TTC549 (cell line): ENCODE results near the gene NPHP4.

ENCODE experiments used
- FAIRE-seq: peaks from 2 replicates; lab custom pipeline; 2012; peaks lifted over from hg19 to GRCh38; lab: Jason Lieb, UNC

NPHP4 gene

DNA sequence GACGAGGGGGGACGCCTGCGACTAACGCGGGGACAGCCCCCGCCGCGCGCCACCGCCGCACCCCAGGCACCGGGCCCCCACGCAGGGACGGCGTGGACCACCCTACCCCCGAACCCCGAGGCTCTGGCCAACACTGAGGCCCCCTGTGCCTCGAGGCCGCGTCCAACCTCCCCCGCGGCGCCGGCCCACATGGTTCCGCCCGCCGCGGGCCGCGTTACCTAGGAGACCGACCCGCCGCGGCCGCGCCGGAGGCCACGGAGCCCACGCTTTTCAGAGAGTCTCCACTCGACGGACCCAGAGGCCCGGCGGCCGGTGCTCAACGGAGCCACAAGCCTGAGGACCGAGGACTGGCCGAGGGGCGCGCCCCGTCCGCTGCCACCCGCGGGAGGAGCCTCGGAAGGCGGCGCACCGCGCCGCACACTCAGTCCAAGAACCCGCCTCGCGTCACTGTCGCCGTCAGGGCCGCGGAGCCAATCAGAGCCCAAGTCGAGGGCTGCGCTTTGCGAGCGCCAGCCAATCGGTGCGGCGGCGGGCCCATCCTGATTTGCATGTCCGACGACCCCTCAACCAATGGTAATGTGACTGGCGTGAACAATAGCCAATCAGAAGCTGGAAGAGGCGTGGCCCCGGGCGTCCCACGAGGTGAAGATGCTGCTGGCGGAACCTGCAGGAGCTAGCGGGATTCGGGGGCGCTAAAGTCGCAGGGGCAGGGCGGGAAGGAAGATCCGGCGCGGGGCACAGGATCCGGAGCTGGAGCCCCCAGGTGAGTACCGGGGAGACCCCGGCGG lies at the start of gene NPHP4:
TSS of gene NPHP4 (minus strand) at position 400 of the 788 bp plus-strand sequence. CDS start 6,136 bp downstream, outside the sequence.
- peak; percentile 96 for FAIRE-seq

DNA sequence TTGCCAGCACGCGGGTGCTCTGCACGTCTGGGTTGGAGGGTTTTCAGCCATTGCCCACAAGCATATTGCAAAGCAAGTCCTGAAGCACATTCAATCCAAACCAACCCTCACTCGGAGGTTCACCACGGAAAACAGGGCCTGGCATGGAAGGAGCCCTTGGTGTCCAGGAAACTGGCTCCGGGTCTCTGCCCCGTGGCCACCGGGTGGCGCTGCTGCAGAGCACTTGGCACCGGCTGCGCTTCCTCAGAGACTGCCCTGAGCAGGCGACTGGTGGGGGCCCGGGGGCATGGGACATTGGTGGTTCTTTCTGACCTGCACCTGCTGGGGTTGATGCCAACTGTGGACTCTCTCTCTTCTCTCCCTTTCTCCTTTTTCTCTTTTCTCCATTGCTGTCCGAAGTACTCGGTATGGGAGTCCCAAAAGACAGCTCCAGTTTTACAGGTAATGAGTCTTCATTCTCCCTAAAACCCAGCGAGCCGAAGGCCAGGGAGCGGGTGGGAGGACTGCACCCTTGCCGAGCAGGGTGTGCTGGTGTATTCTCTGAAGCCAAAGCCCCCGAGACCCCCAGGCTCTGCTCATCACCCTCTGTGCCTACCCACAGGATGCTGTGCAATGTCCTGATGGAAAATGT lies 49.3 kb upstream of the NPHP4 start:
- no peak for FAIRE-seq

DNA sequence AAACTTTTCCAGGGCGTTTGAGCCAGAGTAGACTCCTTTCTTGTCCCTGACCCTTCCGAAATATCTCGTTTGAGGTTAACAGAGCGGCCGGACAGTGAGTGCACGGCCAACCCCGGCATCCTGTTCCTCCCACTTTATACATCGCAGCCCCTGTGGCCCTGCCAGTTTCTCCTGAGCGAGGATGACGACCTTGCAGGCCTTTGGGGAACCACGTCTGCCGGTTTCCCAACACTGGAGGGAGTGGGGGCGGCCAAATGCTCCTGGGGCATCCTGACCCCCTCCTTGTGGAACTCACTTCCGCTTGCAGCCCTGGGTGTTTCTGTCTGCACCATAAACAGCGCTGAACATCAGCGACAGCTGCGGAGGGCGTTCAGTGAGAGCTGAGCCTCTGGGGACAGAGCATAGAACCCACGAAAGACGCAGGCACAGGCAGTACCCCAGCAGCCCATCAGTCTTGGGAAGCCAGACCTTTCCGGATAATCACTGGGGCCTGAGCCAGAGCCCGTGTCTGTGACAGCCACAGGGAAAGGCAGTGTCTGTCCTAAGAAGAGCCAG lies 48.7 kb upstream of the NPHP4 start:
- FAIRE-seq: no peak

DNA sequence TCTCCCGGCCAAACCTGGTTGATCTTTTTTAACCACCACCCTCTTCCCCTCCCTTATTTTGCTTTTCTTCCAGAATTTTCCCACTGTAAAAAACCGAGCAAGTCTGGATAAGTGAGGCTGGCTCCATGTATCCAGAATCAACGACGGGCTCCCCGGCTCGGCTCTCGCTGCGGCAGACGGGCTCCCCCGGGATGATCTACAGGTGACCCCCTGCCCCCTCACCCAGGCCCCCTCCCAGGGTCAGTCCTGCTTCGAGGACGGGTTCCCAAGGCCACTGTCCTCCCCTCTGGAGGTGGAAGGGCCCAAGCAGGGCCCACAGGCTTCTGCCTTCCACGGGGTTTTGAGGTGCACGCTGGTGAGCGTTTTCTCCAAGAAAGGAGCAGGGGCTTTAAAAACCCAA lies 48.2 kb upstream of the NPHP4 start:
- FAIRE-seq: no peak

DNA sequence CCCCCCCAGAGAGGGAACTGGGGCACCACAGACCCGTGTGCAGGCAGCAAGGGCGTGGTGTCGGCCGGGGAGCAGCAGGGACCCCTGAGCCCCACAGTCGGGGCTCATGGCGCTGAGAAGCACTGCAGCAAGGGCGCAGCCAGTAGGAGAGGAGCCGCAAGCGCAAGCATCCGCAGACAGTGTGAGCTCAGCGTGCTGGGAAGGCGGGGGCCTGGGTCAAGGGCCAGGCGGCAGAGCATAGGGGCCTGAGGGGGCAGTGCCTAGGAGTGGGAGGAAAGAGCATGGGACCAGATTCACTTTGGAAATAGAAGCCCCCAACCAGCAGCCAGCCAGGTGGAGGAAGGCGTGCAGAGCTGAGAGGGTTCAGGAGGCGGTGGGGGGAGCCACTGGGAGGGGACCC lies 46.8 kb upstream of the NPHP4 start:
- no peak for FAIRE-seq

DNA sequence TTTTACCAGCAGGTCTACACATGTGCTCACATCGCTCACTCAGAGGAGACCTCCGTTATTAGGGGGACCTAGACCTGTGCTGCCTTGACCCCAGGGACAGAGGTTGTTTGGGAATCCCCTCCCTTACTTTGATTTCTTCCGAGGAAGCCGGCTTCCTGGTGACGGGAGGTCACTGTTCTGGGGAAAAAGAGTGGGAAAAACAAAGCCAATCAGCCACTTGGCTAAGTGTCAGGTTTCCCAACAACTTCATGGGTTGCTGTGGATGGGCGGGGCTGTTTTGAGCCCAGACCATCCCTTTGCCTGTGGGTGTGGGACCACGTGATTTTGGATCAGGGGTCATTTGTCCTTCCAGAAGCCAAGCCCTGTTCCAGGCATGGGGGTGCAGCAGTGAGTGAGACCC lies 46.4 kb upstream of the NPHP4 start:
- FAIRE-seq: no peak

DNA sequence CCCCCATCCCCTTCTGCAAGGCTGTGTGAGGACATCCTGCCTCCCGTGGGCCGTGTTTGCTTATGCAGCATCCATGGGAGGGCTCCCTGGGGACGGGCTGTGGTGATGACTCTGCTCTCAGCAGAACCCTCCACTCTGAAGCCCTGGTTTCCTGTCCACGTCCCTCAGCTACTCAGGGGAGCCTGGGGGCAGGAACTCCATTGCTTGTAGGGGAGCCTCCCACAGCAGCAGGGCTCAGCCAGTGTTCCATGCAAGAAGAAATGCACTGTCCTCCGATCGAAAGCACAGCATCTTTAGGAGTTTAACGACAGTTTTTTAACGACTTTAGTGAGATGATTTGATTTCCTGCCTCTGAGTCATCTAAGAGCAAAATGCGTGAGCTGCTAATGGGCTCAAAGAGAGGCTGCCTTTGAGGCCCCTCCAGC lies 45.1 kb upstream of the NPHP4 start:
- FAIRE-seq: no peak

DNA sequence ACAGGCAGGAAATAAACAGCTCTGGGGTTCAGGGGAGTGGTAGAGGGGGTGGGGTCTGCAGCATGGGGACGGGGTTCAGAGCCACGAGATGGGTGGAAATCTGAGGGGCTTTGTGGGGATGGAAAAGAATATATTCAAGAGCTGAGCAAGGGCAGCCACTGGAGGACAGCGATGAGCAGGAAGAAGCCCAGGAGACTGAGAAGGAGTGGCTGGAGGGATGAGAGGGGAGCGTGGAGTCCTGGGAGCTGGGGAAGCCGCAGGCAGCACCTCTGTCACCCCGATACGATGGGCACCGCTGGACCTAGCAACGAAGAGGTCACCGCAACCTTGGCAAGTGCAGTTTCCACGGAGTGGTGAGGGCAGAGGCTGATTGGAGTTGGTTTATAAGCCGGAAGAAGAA lies 43.5 kb upstream of the NPHP4 start:
- no peak for FAIRE-seq

DNA sequence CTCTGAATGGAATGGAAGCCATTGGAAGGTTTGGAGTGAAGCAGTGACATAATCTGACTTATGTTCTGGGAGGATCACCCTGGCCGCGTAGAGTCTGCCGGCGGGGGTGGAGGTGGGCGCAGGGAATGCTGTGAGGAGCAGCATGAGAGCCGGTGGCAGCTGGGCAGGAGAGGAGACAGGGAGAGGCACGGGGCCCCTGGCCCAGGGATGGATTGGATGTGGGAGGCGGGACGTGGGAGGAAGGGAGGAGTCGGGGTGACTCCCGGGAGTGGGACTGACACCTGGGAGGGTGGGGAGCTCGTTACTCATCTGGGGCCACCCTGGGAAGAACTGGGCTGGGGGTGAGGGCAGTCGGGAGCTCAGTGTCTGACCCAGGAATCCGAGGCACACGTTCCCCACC lies 43.1 kb upstream of the NPHP4 start:
- no peak for FAIRE-seq

DNA sequence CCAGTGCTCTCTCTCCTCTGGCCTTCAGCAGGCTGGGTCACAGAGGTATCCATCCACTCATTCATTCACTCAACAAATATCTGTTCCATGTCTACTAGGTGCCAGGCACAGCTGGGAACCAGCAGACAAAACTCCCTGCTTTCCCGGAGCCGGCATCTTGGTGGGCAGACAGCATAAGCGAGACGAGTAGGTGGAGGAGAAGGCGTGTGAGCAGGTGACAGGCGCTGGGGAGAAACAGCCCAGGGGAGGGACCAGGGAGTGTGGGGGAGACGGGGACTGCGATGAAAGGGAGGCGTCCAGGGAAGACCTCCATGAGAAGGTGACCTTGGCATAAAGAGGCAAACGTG lies 42.5 kb upstream of the NPHP4 start:
- FAIRE-seq: no peak

DNA sequence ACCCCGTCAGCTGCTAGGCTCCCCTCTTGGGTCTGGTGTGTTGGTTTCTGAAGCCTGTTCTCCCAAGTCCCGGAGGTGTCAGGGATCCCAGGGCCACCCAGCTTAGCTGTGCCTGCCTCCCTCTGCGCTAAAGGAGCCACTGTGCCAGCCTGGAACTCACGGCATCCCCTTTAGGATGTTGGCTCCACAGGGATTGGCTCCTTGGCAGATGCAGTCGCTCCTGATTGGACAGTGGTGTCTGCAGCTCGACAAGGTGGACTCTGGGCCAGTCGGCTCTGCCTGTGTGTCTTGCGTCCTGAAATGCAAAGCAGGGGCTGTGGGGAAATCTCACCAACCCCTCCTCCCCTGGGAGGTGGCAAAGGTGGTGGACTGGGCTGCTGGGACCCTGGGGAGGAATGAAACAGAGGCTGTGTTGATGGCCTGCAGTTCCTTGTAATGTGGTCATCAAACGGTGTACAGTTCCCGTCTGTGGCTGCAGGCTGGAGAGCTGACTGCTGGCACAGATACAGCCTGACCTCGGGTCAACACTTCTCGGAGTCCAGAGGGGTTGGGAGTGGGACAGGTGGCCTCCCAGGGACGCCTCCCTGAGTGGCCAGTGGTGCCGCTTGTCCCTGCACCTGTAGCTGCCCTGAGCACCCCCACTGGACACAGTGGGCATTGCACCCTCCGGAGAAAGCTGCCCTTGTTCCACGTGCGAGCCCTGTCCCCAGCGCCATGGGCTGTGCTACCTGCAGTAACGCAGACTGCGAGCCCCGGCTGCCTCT lies 41.9 kb upstream of the NPHP4 start:
- no peak for FAIRE-seq

DNA sequence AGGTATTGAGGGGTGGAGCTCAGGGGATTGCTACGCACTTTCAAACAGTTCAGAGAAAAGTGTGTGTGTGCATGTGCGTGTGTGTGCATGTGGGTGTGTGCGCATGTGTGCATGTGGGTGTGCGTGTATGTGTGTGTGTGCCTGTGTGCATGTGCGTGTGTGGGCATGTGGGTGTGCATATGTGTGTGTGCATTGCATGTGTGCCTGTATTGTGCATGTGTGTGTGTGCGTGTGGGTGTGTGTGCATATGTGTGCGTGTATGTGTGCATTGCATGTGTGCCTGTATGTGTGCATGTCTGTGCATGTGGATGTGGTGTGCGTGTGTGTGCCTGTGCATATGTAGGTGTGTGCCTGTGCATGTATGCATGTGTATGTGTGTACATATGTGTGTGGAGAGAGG lies 40.9 kb upstream of the NPHP4 start:
- no peak for FAIRE-seq

DNA sequence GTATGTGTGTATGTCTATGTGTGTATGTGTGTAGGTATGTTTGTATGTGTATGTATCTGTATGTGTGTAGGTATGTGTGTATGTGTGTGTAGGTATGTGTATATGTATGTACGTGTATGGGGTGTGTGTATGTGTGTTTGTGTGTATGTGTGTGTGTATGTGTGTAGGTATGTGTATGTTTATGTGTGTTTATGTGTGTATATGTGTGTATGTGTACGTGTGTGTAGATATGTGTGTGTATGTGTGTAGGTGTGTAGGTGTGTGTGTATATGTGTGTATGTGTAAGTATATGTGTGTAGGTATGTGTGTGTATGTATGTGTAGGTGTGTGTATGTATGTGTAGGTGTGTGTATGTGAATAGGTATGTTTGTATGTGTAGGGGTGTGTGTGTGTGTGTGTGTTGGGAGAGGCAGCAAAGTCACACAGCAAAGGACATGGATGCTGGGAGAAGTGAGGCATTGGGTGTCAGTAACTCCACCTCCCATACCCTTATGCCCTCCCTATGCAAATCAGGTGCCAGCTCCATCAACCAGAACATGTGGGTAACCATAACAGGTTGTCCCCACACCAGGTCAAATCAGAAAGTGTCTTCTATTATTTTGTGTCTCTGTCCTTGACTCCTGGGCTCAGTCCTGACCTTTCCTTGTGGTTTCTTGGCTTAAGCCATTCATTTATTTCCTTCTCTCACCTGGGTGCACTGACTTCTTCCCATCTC lies 38.5 kb upstream of the NPHP4 start:
- no peak for FAIRE-seq

DNA sequence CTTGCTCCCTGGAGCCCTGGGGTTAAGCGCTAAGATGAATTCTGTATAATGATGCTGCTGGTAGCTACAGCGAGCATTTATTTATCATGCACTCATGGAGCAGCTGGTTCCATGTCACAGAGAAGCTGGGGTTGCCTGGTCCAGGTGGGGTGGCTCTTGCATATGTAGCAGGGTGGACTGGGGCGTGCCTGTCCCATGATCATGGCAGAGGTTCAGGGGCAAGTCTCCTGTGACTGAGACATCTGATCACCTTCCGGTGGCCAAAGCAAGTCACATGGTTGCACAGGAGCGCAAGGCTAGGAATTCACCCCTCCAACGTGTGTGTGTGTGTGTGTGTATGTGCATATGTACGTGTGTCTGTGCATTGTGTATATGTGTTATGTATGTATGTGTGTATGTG lies 37.9 kb upstream of the NPHP4 start:
- FAIRE-seq: no peak

DNA sequence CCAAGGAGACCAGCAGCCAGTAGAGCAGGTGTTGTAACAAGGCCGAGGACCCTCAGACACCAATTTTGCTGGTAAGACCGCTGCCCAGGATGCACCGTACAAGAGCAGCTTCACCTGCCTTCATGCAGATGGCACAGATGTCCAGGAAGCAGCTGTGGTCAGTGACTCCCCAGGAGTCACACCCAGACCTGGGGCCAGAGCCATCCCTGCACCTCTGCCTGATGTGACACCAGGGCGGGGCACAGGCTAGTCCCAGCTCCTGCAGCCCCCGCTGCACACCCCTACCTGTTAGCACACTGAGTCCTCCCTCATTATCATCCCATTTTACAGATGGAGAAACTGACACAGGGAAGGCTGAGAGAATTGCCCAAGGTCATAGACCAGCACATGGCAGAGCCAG lies 37.1 kb upstream of the NPHP4 start:
- no peak for FAIRE-seq

DNA sequence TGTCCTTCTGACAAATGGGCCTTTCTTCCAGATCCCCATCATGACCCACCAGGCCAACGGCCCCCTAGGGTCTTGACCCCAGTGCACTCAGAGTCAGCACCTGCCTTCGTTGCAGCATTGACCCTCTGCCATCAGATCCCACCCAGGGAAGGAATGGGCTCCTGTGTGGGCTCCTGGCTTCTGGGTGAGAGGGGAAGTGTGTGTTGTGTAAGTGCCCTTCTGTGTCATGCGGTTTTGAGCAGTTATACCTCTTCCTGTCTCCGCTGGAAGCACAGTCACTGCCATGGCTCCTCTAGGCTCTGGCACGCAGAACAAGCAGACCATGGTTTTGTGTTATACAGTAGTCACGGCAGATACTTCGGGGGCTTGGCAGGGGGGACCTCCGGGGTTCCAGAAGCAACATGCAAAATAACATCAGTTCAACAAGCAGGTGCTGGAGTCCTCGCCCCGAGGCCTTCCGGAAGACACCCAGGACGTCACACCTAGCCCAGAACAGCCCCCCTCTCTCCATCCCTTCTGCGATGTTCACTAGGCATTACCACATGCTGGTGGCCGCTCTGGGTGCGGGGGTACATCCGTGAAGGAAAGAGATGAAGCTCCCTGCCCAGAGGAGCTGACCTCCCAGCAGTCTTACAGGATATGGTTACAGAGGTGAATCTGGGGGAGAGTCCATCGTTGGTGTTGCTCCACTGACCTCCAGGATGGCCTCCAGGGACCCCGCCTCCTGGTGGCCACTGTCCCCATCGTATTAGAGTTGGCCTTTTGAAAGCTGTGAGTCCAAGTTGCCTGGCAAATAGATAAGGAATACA lies 36.0 kb upstream of the NPHP4 start:
- no peak for FAIRE-seq

DNA sequence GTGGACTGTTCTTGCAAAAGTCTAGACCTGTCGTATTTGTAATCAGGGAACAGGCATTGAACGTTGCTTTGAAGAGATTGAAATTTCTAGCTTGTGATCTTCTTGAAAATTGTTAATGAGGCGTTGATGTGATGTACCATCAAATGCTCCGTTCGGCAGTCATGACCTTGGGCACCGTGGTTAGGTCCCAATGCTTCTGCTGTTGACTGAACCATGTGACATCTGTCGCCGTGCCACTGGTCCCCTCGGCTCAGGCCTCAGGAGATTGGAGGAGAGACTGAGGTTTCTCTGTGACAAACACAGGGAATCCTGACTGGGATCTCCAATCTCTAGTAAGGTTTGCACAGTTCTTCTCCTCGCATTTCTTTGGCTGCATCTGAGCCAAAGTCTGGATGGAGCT lies 35.4 kb upstream of the NPHP4 start:
- no peak for FAIRE-seq

DNA sequence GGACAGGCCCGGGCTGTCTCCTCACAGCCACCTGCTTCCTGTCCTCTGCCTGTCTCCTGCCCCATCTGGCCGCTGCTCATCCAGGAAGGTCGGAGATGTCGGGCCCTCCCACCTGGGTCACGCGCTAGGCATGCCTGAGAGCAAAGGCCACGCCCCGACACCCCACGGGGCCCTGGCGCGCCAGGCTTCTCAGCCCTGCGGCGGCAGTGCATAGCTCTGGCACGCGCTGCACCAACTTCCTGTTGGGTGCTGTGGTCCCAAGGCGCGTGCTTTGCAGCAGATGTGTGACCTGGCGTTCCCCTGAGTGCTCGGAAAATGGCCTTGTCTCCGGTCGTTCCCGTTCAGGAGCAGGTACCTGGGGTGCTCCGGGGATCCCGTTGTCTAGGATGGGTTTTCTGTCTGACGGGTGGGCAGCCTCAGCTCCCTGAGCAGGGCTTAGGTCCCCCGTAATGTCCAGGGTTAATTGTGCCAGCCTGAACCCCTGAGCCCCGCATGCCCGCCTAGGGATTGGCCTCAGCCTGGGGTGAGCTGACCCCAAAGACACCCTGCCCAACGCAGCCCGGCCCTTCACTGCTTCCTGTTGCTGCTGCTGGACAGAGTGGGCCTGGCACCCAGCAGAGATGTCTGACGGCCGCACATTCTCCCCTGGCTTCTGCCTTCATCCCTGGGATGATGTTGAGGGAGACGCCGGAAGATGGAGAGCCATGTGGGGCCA lies 34.0 kb upstream of the NPHP4 start:
- no peak for FAIRE-seq

DNA sequence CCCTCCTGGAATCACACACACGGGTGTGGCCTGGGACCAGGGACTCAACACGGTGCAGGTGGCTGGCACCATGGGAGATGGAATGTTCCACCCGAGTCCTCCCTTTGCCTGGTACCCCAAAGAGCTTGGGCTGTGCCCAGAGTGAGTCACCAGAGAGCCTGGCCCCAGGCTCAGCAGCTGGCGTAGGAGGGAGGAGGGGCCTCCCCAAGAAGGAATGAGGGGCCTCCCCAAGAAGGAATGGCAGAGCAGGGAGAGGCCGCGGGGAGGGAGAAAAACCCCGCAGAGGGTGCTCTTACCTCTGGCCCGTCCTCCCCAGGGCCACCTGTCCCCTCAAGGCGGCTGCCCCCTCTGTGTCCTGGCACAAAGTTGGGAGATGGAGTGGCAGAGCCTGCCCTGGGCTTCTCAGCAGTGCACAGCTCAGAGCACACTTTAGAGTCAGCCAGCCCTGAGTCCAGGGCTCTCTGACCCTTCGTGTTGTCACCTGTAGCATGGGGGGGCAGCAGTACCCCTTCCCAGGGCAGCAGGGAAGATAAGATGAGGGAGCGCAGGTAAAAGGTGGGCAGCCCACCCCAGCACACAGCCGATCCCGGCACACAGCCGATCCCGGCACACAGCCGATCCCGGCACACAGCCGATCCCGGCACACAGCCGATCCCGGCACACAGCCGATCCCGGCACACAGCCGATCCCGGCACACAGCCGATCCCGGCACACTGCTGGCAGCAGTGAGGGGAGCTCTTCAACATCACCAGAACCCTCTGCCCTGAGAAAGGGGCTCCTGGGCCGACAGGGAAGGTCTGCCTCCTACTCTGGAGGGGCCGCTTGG lies 33.3 kb upstream of the NPHP4 start:
- no peak for FAIRE-seq

DNA sequence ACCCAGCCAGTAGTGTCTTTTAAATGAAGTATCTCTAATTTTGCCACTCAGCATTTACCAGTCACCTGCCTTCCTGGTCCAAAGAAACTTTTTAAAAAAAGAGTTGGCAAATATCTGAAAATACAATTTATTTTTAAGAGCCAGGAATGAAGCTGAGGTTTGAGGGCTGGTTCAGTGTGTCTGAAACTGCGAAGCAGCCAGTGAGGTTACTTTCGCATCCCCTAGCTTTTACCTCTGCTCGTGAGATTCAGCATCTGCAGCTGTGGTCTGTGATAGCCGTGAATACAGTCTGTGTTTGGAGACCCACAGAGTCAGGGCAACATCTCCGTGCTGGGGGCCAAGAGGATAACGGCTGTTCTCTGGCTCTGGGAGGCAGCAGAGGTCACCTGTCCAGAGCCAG lies 32.2 kb upstream of the NPHP4 start:
- FAIRE-seq: no peak
